WI38 (cell line): ENCODE data around the gene ROR1.

Experiments
- H3K4me3 ChIP-seq: 2 replicates; pipeline ENCODE4 v1.5.1; 2011; ENCODE audit warnings: low read depth, mild to moderate bottlenecking, control low read depth, low read length
- TF ChIP-seq, protein P1 (sequence below): IDR thresholded peaks from 2 replicates; pipeline ENCODE4 v1.5.1; 2012; ENCODE audit warnings: low read depth, mild to moderate bottlenecking, control low read depth, low read length

ROR1 gene

DNA sequence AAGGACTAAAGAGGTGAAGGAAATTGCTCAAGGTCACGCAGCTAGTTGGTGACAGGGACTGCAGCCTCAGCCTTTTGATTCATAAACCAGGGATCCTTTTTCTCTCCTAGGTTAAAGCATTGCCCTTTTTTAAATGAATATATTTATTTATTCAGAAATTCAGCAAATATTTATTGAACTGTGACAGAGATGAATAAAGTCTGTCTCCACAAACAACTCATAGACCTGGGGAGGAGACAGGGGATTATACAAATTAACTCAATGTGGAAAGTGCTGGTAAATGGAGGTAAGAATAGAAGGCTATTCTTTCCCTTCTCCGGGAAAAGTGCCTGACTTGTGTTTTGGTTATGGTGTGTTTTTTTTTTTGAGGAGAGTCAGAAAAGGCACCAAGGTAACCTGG is 110.7 kb downstream of the ROR1 start:
- no peak overlapping the region for H3K4me3 ChIP-seq
- TF ChIP-seq, protein P1, sequence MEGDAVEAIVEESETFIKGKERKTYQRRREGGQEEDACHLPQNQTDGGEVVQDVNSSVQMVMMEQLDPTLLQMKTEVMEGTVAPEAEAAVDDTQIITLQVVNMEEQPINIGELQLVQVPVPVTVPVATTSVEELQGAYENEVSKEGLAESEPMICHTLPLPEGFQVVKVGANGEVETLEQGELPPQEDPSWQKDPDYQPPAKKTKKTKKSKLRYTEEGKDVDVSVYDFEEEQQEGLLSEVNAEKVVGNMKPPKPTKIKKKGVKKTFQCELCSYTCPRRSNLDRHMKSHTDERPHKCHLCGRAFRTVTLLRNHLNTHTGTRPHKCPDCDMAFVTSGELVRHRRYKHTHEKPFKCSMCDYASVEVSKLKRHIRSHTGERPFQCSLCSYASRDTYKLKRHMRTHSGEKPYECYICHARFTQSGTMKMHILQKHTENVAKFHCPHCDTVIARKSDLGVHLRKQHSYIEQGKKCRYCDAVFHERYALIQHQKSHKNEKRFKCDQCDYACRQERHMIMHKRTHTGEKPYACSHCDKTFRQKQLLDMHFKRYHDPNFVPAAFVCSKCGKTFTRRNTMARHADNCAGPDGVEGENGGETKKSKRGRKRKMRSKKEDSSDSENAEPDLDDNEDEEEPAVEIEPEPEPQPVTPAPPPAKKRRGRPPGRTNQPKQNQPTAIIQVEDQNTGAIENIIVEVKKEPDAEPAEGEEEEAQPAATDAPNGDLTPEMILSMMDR, result no peak

DNA sequence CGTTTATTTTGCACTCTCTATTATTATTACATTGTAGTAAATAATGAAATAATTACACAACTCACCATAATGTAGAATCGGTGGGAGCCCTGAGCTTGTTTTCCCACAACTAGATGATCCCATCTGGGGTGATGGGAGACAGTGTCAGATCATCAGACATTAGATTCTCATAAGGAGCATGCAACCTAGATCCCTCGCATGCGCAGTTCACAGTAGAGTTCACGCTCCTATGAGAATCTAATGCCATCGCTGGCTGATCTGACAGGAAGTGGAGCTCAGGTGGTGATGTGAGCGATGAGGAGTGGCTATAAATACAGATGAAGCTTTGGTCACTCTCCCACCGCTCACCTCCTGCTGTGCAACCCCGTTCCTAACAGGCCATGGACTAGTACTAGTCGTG is 112.1 kb downstream of the ROR1 start:
- TF ChIP-seq, protein P1, result no peak
- H3K4me3 ChIP-seq, result no peak overlapping the region

DNA sequence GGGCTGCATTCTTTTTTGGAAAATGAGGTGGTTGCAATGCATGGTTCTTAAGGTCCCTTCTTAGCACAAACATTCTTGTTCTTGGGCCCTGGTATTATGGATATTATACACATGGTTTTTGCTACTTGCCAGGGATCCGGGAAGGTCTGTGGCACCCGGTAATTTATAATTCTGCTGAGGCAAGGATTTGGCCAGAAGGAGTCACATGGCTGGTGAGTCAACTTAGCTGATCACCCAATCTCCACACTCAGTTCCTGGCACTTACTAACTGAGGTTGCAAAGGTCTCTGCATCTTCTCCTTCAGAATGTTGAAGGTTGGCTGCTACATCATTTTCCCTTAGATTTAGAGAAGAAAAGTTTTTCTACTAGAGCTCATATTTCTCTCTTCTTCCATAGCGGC is 112.5 kb downstream of the ROR1 start:
- TF ChIP-seq, protein P1, result no peak
- no peak overlapping the region for H3K4me3 ChIP-seq

DNA sequence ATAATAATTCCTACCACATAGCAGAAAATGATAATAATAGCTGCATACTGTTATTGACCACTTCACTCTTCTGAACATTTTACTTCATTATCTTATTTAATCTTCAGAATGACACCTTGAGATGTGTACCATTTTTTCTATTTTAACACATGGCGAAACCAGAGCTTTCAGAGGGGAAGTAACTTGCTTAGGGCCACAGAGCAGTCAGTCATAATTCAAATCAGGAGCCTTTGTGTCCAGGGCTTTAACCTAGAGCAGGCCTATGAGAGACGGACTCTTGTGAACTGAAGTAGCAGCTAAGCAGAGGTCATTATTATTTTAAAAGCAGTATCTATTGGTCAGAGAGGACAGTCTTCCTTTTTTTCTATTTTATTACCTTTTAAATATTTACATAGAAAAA is 114.0 kb downstream of the ROR1 start:
- no peak overlapping the region for H3K4me3 ChIP-seq
- TF ChIP-seq, protein P1, result no peak

DNA sequence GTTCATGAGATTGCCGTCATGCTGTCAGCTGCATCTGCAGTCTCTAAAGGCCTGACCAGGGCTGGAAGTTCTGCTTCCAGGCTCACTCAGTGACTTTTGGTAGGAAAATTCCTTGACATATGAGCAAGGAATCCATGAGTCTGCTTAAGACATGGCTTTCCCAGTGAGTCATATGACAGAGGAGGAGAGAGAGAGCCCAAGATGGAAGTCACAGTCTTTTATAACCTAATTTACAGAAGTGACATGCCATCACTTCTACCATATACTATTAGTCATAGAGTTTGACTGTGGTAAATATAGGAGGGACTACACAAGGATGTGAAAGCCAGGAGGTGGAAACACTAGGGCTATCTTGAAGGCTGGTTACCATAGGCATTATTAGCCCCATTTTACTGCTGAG is 115.2 kb downstream of the ROR1 start:
- H3K4me3 ChIP-seq, result no peak overlapping the region
- TF ChIP-seq, protein P1, result no peak

GRCh38 chr1:63890468-63890867 is 116.7 kb downstream of the ROR1 start:
- H3K4me3 ChIP-seq, result no peak overlapping the region
- TF ChIP-seq, protein P1, result no peak

GRCh38 chr1:63891060-63891690 is 117.4 kb downstream of the ROR1 start:
- TF ChIP-seq, protein P1, result no peak
- no peak overlapping the region for H3K4me3 ChIP-seq
